Measurements from ENCODE around the gene SLC2A6.

The SLC2A6 gene

GRCh38 chr9:133484671-133485437 lies 6.0 kb upstream of the SLC2A6 start:
- H3K27me3 ChIP-seq, result peaks cover 0 to 34% of the 10 kb centered on the region in 2 donors
- no peak overlapping the region for H3K4me3 ChIP-seq
- peaks cover 0 to 9% (median under 1%) of the 10 kb centered on the region in 4 donors for H3K4me1 ChIP-seq
- intact Hi-C loops (cut with DNase I; ENCODE audit: low total_unique reads), result loop anchor here (1.0 to 10.0 kb wide), 3 partner anchors 77 to 303 kb away; partner anchors contain the start of gene SURF6
- no peaks in the 10 kb centered on the region for H3K9me3 ChIP-seq
- H3K36me3 ChIP-seq, result no peaks in the 10 kb centered on the region
- DNase-seq, result no peak
- TF ChIP-seq, protein P1, sequence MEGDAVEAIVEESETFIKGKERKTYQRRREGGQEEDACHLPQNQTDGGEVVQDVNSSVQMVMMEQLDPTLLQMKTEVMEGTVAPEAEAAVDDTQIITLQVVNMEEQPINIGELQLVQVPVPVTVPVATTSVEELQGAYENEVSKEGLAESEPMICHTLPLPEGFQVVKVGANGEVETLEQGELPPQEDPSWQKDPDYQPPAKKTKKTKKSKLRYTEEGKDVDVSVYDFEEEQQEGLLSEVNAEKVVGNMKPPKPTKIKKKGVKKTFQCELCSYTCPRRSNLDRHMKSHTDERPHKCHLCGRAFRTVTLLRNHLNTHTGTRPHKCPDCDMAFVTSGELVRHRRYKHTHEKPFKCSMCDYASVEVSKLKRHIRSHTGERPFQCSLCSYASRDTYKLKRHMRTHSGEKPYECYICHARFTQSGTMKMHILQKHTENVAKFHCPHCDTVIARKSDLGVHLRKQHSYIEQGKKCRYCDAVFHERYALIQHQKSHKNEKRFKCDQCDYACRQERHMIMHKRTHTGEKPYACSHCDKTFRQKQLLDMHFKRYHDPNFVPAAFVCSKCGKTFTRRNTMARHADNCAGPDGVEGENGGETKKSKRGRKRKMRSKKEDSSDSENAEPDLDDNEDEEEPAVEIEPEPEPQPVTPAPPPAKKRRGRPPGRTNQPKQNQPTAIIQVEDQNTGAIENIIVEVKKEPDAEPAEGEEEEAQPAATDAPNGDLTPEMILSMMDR (IDR thresholded peaks at IDR 0.05), result no peak
- H3K27ac ChIP-seq, result no peak overlapping the region

GRCh38 chr9:133483611-133484010 lies 4.7 kb upstream of the SLC2A6 start:
- TF ChIP-seq, protein P1 (IDR thresholded peaks at IDR 0.05), result no peak
- DNase-seq, result no peak
- H3K9me3 ChIP-seq, result no peaks in the 10 kb centered on the region
- peaks cover 0 to 34% of the 10 kb centered on the region in 2 donors for H3K27me3 ChIP-seq
- intact Hi-C loops (cut with DNase I; ENCODE audit: low total_unique reads), result loop anchor here (10.0 kb wide), 1 partner anchor 149 kb away; the partner anchor contains the start of gene SURF6
- H3K27ac ChIP-seq, result no peak overlapping the region
- no peaks in the 10 kb centered on the region for H3K36me3 ChIP-seq
- H3K4me3 ChIP-seq, result no peak overlapping the region
- H3K4me1 ChIP-seq, result peaks cover 0 to 21% (median 9%) of the 10 kb centered on the region in 4 donors

- Histone ChIP-seq H3K36me3 (no peaks in the 10 kb centered on the region), H3K4me1 (peaks cover 0 to 23% (median 14%) of the 10 kb centered on the region in 4 donors), H3K4me3 (peak overlapping the region; percentile 54 to 77), H3K27ac (peak overlapping the region; percentile 36 to 61), H3K27me3 (no peaks in the 10 kb centered on the region), H3K9me3 (no peaks in the 10 kb centered on the region)
- intact Hi-C loops (cut with DNase I; ENCODE audit: low total_unique reads), result no loop called here
- TF ChIP-seq, protein P1 (IDR thresholded peaks at IDR 0.05), result no peak
- no peak for DNase-seq
These were observed 678 bp downstream of the SLC2A6 start for GRCh38 chr9:133477992-133478850.

GRCh38 chr9:133477461-133477860 lies 1.4 kb downstream of the SLC2A6 start:
- Histone ChIP-seq H3K4me3 (no peak overlapping the region), H3K27me3 (no peaks in the 10 kb centered on the region), H3K9me3 (no peaks in the 10 kb centered on the region), H3K36me3 (no peaks in the 10 kb centered on the region), H3K4me1 (peaks cover 0 to 23% (median 14%) of the 10 kb centered on the region in 4 donors), H3K27ac (no peak overlapping the region)
- TF ChIP-seq, protein P1 (IDR thresholded peaks at IDR 0.05), result no peak
- intact Hi-C loops (cut with DNase I; ENCODE audit: low total_unique reads), result no loop called here
- DNase-seq, result no peak

- H3K27ac ChIP-seq, result no peak overlapping the region
- no peaks in the 10 kb centered on the region for H3K36me3 ChIP-seq
- peaks cover 0 to 23% (median 14%) of the 10 kb centered on the region in 4 donors for H3K4me1 ChIP-seq
- TF ChIP-seq, protein P1 (IDR thresholded peaks at IDR 0.05), result no peak
- DNase-seq, result no peak
- intact Hi-C loops (cut with DNase I; ENCODE audit: low total_unique reads), result no loop called here
- no peak overlapping the region for H3K4me3 ChIP-seq
- H3K27me3 ChIP-seq, result no peaks in the 10 kb centered on the region
- H3K9me3 ChIP-seq, result no peaks in the 10 kb centered on the region
These were observed 2.0 kb downstream of the SLC2A6 start for GRCh38 chr9:133476941-133477340.

Measured in tibial artery (tissue), 4 donors.